Activated B cell treated with CpG ODN at 0.5 μM for 24 hours (primary cell): Measurements from ENCODE around the gene GNPAT. TPM values are rescaled to one million over a fixed set of nuclear protein-coding genes. Genes with fewer than 3 reads are reported as not detected.
"Not testable (repeated sequence)": the region's sequence is repeated elsewhere in the genome, so short reads cannot be mapped to it uniquely, and the experiment has no call there.

Experiments used
- ATAC-seq: fragments of 200-7000 bp; cut with Tn5 transposase; one replicate; pipeline ENCODE4 v1.10.0; 2021; ENCODE audit warnings: low read depth, mild to moderate bottlenecking, moderate library complexity
- CTCF ChIA-PET: fragments of 350-600 bp; sonication (Branson Sonifier 250); formaldehyde crosslinking; loops from one replicate; lab custom pipeline; 2021; ENCODE audit warnings: antibody characterized with exemption; lab: Charles Lee
- POLR2A ChIA-PET: fragments of 350-600 bp; sonication (Branson Sonifier 250); formaldehyde crosslinking; loops from one replicate; lab custom pipeline; 2021; ENCODE audit warnings: antibody characterized with exemption; lab: Charles Lee
- DNase-seq: peaks from one replicate; pipeline ENCODE4 v3.0.0; 2022
- H3K27ac Mint-ChIP-seq: one replicate; pipeline ENCODE4 v1.8.0; 2020; ENCODE audit warnings: mixed read lengths
- H3K27me3 Mint-ChIP-seq: one replicate; pipeline ENCODE4 v1.8.0; 2021; ENCODE audit warnings: mixed read lengths
- H3K36me3 Mint-ChIP-seq: one replicate; pipeline ENCODE4 v1.8.0; 2021; ENCODE audit warnings: low read depth, mixed read lengths
- H3K4me1 Mint-ChIP-seq: one replicate; pipeline ENCODE4 v1.8.0; 2021; ENCODE audit warnings: mixed read lengths
- H3K4me3 Mint-ChIP-seq: one replicate; pipeline ENCODE4 v1.8.0; 2020; ENCODE audit warnings: mild to moderate bottlenecking, mixed read lengths
- H3K9me3 Mint-ChIP-seq: one replicate; pipeline ENCODE4 v1.8.0; 2020; ENCODE audit warnings: mixed read lengths
- CTCF ChIP-seq: fragments of 200-600 bp; IDR thresholded peaks from one replicate; pipeline ENCODE4 v1.8.0; 2022; ENCODE audit warnings: antibody characterized with exemption, mild to moderate bottlenecking
- intact Hi-C: fragments of 100-400 bp; cut with micrococcal nuclease; formaldehyde crosslinking; loops from one replicate; pipeline ENCODE4 v1.15.1; 2024
- total RNA-seq: library from RNA; stranded (reverse); gene quantifications from 2 replicates; pipeline ENCODE4 v1.2.3, GENCODE V29; 2022

GNPAT gene
- total RNA-seq, 1 donor from 2014 or later = 47.4 TPM

- DNase-seq (no peak), ATAC-seq (no peak)
- CTCF ChIA-PET = no interaction called here
- no peaks in the 10 kb centered on the region for H3K36me3 Mint-ChIP-seq
- no peaks in the 10 kb centered on the region for H3K27me3 Mint-ChIP-seq
- no peak for TF ChIP-seq CTCF
- no peak overlapping the region for H3K4me3 Mint-ChIP-seq
- POLR2A ChIA-PET = no interaction called here
- intact Hi-C loops = no loop called here
- H3K9me3 Mint-ChIP-seq = no peaks in the 10 kb centered on the region
- no peak overlapping the region for H3K27ac Mint-ChIP-seq
- peaks cover 16% of the 10 kb centered on the region for H3K4me1 Mint-ChIP-seq
These were observed 32.0 kb upstream of the GNPAT start for GRCh38 chr1:231208980-231209379.

GRCh38 chr1:231209531-231209930, 31.5 kb upstream of the GNPAT start:
- DNase-seq (no peak), ATAC-seq (no peak)
- Mint-ChIP-seq H3K27ac (no peak overlapping the region), H3K4me1 (peaks cover 21% of the 10 kb centered on the region), H3K36me3 (no peaks in the 10 kb centered on the region), H3K4me3 (no peak overlapping the region), H3K27me3 (no peaks in the 10 kb centered on the region), H3K9me3 (no peaks in the 10 kb centered on the region)
- CTCF ChIA-PET = interaction anchor here (0.7 kb wide), 1 partner anchor 566 kb away, joined by 3 read pairs; no protein-coding TSS in a partner anchor
- intact Hi-C loops = no loop called here
- POLR2A ChIA-PET = no interaction called here
- TF ChIP-seq CTCF = no peak

- Mint-ChIP-seq H3K36me3 (no peaks in the 10 kb centered on the region), H3K9me3 (no peaks in the 10 kb centered on the region), H3K27ac (no peak overlapping the region), H3K4me3 (no peak overlapping the region), H3K27me3 (no peaks in the 10 kb centered on the region), H3K4me1 (peaks cover 26% of the 10 kb centered on the region)
- no peak for DNase-seq
- CTCF ChIA-PET = interaction anchor here (0.7 to 1.0 kb wide), 4 partner anchors 195 to 567 kb away, joined by 3 to 6 read pairs (median 3); no protein-coding TSS in a partner anchor
- POLR2A ChIA-PET = no interaction called here
- TF ChIP-seq CTCF = no peak
- intact Hi-C loops = loop anchor here (2.0 to 10.0 kb wide), 2 partner anchors 125 to 527 kb away; partner anchors contain the start of genes EXOC8 and SPRTN
- no peak for ATAC-seq
These were observed 30.9 kb upstream of the GNPAT start for GRCh38 chr1:231210126-231210525.

- ATAC-seq (peak; percentile 89), DNase-seq (peak; percentile 90)
- POLR2A ChIA-PET = interaction anchor here (0.5 to 1.4 kb wide), 2 partner anchors 31 to 62 kb away, joined by 3 to 4 read pairs; no protein-coding TSS in a partner anchor
- H3K27ac Mint-ChIP-seq = peak overlapping the region; percentile 85
- H3K36me3 Mint-ChIP-seq = no peaks in the 10 kb centered on the region
- H3K27me3 Mint-ChIP-seq = no peaks in the 10 kb centered on the region
- no peaks in the 10 kb centered on the region for H3K9me3 Mint-ChIP-seq
- CTCF ChIA-PET = interaction anchor here (0.7 to 1.6 kb wide), 7 partner anchors 232 to 569 kb away, joined by 3 to 6 read pairs (median 4); partner anchors contain the start of gene COG2
- peak; percentile 46 for TF ChIP-seq CTCF
- intact Hi-C loops = loop anchor here (1.0 to 10.0 kb wide), 7 partner anchors 124 to 569 kb away; partner anchors contain the start of genes ARV1, COG2, EXOC8 and FAM89A
- H3K4me1 Mint-ChIP-seq = peaks cover 37% of the 10 kb centered on the region
- H3K4me3 Mint-ChIP-seq = peak overlapping the region; percentile 93
These were observed 29.8 kb upstream of the GNPAT start for GRCh38 chr1:231211005-231211857.

DNA sequence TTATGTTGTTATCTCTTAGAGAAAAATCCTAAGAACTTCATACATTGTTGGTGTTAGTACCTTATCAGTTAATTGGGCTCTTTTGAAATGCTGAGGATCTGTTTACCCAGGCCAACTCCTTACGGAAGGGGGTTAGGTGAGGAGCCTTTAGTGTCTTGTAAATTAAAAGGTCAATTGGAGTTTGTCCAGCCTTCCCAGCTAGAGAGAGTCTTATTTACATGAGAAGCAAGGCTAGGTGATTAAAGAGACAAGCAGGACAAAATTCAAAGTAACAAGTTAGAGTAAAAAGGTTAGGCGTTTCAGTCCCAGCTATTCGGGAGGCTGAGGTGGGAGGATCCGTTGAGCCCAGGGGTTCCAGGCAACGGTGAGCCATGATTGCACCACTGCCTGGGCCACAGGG, 28.7 kb upstream of the GNPAT start:
- DNase-seq, H3K9me3 Mint-ChIP-seq, H3K27me3 Mint-ChIP-seq, H3K36me3 Mint-ChIP-seq, POLR2A ChIA-PET, H3K4me3 Mint-ChIP-seq, ATAC-seq, CTCF ChIA-PET: not testable (repeated sequence)
- intact Hi-C loops = loop anchor here (10.0 kb wide), 1 partner anchor 122 kb away; the partner anchor contains the start of genes EXOC8 and SPRTN
- H3K27ac Mint-ChIP-seq = peak overlapping the region; percentile 69
- peaks cover 41% of the 10 kb centered on the region for H3K4me1 Mint-ChIP-seq
